NCI-H128 (cell line): ENCODE data around the gene COL28A1.
"Not testable (repeated sequence)": the region's sequence is repeated elsewhere in the genome, so short reads cannot be mapped to it uniquely, and the experiment has no call there.

ENCODE experiments used
- DNase-seq: peaks from one replicate; lab custom pipeline; 2025; ENCODE audit not compliant: unreplicated experiment; lab: John Stamatoyannopoulos, UW

Gene COL28A1

DNA sequence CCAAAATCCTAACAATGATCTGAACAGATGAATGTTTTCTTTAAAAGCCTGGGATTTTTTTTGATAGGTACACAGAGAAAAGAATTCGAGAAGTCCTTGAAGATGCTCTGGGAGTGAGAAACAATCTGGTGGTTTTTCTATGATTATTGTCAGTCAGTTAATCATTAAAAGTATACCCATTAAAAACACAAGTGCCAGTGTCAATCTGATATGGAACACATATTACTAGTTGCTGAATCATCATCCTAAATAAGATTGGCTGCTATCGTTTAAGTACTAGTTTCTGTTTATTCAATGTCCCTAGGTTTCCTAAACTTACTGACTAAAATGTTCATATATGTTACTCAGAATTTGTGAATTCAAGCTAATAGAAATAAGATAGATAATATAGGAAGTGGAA, 16.1 kb downstream of the COL28A1 start:
- DNase-seq, result no peak

DNA sequence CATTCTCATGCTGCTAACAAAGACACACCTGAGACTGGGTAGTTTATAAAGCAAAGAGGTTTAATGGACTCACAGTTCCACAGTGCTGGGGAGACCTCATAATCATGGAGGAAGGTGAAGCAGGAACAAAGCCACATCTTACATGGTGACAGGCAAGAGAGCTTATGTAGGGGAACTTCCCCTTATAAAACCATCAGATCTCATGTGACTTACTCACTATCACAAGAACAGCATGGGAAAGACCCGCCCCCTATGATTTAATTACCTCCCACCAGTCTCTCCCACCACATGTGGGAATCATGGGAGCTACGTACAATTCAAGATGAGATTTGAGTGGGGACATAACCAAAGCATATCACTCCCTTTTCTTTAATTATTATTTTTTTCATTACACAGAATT, 16.6 kb downstream of the COL28A1 start:
- no peak for DNase-seq

DNA sequence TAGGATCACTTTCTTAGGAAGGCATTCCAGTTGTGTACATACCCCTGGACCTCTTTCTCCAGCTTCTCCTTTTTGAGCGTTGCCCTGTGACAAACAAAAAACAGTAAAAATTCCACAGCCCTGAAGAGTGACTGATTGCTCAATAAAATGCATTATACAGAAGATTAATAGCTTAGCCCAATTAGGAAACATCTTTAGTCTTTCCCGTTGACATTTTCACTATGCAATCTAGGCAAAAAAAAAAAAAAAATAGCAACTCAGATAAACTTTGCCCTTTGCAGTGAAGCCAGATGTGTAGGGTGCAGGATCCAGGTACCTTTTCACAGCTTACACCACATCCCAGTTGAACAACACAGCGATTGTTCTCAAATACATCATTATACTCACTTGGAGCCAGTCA, 17.9 kb downstream of the COL28A1 start:
- no peak for DNase-seq

DNA sequence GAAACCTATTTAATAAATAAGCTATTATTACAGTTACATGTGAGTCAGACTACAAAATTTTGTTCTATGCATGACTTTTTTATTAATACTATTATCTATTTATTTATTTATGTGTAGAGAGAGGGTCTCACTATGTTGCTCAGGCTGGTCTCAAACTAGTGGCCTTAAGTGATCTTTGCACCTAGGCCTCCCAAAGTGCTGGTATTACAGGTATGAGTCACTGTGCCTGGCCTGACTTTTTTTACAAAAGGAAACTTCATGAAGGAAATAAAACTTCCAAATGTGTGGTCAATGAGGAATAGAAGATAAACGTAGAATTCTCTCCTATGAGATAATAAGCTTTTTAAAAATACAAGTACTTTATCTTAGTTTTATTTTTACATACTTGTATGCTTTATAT, 19.0 kb downstream of the COL28A1 start:
- DNase-seq, result no peak

DNA sequence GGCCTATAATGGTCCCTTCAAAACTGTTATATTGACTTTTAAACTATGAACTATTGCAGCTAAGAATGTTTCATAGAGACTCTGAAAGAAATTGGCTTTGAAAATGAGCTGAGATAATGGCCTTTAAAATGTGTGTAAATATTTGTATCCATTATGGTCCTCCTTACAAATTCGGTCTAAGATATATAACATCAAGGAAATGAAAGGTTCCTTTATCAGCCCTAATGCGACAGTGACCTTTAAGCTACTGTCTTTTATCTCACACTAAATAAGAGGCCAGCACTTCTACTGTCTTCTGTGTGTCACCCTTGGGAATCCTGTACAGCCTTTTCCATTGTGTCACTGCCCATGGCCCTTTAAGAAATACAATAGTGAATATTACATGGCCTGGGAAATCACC, 19.5 kb downstream of the COL28A1 start:
- no peak for DNase-seq

DNA sequence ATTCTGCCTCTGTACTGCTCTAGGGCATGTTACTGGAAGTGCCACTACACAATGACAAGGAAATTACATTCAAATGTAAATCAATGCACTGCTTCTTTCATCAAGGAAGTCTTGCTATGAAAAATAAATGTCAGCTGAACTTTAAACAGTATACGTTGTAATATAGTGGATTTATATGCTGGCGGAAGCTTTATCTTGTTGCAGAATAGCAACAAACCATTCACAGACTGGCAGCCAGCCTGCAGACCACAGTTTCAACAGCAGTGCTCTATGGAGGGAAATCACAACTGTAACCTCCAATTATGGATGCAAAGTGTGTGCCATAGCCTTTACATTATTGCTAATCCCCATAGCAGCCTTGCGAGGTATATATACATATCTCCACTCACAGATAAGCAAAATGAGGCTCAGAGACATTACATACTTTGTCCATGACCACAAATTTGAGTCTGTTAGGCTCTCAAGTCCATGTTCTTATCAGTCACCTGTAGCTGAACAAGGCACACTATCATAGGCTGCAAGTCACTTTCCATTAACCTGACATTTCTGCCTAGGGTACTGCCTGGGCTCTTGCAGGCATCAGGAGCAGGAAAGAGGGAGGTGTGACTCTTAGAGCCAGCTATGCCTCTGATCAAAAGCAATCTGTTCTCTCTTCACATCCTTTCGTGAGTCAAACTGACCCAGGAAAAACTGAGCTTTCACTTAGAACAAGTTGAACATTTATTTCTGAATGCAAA, 22.6 kb downstream of the COL28A1 start:
- DNase-seq, result no peak

DNA sequence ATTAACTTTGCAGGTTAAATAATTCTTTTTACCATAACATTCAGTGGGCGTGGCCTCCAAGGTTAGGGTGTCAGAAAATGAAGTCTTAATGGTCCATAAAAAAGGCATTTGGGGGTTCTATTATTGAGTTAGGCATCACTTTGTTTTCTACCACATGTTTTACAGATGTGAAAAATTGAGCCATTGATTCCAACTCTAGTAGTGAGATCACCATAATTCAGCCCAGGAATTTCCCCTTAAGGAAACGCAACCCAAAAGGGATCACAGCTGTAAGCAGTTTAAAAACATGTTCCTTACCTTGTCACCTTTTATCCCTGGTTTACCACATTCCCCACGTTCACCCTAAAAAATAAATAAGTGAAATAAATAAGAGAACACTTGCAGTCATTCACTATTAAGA, 24.9 kb downstream of the COL28A1 start:
- no peak for DNase-seq

DNA sequence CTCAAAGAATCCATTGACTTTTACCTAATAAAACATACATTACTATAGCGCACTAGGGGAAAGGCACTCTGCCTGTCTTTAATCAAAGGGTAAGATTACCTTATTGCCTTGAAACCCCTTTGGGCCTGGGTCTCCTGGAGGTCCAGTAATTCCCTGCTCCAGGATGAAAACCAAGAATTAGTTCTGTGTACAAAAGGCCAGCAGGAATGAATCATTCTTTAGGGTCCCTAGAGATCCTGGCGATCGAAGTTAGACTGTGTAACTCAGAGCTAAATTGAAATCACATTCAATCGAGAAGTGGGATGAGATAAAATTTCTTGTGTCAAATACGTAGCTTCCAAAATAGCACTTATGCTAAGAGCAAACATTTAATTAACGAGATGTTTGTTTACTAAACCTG, 29.8 kb downstream of the COL28A1 start:
- DNase-seq, result peak; percentile 39

DNA sequence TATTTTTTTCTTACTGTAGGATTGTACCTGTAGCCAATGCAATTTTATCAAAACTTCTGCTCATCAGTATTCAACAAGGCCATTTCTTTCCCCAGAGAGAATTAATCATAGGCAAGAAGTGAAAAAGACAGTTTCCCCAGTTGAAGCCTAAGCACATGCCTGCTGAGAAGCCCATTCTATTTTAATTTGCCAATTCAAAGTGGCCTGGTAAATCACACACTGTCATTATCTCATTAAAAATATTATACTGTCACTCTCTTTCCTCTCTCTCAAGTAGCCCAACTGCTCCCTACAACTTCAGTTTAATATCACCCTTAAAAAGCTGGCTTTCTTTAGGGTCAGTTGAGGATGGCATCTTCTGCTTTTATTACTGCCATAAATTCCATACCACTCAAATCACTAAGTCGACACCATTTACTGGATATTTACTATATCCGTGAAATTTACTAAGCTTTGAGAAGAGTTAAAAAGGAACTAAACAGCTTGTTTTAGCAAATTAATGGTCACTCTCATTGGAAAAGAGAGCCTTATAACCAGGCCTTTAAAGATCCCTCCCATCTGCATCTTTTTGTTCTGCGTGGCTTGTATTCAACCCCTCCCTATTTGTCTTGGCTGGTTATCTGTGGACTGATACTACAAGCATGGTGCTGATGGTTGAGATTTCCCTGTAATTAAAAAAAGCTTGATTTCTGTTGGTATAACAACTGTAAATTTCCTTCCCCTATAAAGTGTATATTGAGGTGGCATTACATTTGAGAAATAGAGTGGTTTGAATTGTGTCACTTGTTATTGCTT, 30.6 kb downstream of the COL28A1 start:
- peak; percentile 28 for DNase-seq

DNA sequence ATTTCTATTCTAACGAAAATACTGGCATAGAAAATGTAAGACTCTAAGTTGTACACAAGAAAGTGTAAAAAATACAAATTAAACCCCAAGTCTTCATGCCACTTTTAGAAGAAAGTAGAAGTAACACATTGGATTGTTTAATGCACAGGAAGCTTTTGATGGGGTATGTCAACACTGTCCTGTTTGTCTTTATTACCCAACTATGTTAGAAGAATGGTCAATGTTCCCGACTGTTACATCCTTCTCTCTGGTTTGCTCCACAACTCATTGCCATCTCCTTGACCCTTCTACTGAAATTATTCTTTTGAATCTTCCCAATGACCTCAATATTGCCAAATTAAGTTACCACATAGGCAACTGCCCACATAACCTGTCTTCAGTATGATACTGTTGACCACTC, 35.8 kb downstream of the COL28A1 start:
- no peak for DNase-seq

DNA sequence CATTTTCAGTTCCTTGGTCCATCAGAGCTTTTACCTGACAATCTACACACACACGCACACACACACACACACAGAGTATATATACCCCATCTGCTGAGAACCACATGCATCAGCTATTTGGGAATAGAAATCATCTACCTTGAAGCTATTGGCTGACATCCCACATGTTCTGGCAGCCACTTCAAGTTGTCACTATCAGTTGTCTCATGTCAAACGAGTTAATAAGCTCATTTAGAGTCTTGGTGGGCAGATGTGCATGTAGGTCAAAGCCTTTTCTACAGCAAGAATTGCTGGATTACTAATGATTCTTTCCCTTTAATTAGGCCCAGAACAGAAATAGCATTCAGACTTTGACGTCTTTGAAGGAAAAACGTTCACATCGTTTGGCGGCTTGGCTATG, 36.8 kb downstream of the COL28A1 start:
- no peak for DNase-seq

DNA sequence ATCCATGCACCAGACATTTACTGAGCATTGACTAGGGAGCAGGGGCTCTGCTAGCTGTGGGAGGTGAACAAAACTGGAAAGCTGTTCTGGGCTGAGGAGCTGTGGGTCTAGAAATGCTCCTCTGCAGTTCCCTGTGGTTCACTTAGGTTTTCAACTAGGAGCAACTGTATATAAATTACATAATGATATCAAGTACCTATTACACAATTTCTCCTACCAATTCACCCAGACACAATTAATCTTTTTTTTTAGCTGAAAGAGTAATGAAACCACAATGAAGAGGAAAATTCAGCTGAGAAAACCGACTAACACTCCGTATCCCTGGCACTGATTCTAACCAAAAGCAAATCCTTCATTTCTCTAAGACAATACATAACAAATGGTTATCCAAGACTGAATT, 39.4 kb downstream of the COL28A1 start:
- DNase-seq, result no peak

DNA sequence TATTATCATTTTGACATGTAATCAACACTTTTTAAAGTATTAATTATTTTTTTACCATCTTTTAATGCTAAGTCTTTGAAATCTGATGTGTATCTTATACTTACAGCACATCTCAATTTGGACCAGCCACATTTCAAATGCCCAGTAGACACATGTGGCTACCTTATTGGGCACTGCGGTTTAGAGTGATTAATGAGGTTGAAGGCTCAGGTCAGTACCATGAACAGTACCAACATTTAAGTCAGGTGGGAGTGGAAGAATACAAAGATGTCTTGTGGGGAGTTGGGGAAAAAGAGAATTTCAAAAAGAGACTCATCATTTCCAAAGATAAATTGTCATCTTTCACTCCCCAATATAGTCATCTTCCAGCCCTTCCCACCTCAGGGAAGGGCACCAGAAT, 40.5 kb downstream of the COL28A1 start:
- DNase-seq, result no peak

DNA sequence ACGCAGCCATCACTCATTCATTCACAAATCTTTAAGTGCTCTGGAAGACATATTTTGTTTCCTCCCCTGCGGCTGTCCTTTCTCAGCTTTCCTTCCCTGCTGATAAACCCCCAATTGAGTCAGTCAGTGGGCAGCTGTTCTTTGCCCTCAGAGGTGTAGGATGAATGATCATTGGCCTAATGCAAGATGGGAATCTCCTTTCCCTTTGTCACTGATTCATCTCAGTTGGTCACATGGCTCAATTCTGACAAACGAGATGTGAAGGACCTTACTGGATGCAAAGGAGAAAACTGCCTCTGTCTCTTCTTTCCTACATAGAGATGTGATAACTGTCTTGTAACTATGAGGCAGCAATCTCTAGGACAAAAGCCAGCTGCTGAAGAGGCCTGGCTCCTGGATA, 44.6 kb downstream of the COL28A1 start:
- DNase-seq, result no peak

DNA sequence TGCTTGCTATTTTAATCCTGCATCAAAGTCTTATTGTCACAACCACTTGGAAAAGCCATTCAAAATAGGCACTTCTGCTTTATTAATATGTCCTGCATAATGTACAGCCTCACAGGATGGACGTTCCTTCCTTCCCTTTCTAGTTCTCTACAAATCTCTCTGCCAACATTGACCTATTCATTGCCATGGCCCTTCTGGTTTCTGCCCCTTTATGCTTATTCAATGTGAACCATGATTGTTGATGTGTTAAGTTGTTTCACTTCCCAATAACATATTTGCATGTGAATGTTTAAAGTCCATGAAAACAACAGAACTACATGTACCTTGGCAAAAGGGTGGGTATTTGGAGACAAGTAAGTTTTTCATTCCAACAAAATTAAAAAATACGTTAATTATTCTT, 45.7 kb downstream of the COL28A1 start:
- no peak for DNase-seq

DNA sequence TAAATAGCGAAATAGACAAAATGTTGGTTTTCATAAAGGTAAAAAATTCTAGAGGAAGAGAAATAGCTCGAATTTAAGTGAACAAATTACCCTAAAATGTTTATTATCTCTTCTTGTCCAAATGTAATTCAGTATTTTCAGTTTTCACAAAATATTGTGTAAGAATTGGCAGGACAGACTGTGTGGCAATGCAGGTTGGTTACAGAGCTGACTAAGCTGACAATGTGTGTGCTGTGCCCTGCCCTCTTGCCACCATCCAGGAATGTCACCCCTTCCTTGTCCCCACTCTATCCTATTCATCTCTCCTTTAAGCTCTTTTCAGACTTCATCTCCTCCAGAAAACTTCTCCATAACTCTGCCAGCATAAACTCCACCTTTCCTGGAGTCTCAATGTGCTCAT, 46.1 kb downstream of the COL28A1 start:
- DNase-seq, result no peak

DNA sequence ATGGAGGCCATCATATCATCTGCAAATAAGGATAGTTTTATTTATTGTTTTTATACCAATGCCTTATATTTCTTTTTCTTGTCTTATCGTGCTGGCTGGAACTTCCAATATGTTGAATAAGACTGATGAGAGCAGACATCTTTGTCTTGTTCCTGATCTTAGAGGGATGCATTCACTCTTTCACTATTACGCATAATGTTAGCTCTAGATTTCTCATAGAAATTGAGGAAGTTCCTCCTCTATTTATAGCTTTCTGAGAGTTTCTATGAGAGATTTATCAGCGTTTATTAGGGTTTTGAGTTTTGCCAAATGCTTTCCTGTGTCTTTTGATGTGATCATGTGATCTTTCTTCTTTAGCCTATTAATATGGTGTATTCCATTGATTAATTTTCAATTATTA, 49.3 kb downstream of the COL28A1 start:
- DNase-seq, result no peak

DNA sequence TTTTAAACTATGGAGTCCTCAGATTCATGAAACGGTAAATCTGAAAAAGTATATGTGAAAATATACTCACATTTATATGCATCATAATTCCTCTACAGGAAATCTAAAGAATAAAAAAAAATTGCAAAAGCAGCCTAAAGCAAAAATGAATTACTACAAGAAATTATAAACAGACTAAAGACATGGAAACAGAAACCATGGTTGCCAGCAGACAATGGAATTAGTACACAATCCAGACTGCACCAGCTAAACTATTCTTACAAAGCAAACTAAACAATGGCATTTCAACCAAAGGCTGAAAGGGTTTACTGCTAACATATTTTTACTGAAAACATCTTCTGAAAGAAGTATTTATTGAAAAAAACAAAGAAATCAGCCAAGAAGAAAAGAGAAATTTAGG, 51.6 kb downstream of the COL28A1 start:
- no peak for DNase-seq

DNA sequence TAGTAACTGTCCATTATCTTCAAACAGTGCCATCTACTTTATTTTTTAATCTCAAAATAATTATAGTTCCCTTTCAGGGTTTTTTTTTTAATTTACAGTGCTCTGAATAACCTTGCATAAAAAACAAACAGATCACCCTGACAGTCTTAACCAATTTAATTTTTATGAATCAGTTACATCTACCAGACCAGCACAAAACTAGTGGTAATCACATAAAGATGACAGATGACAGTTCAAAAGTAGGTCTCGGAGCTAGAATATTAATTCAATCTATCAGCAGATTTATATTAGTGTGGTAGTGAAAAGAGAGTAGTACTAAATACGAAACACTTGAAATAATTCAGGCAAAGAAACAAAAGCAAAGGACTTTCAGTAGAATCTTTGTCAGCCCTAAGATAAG, 53.9 kb downstream of the COL28A1 start:
- no peak for DNase-seq

DNA sequence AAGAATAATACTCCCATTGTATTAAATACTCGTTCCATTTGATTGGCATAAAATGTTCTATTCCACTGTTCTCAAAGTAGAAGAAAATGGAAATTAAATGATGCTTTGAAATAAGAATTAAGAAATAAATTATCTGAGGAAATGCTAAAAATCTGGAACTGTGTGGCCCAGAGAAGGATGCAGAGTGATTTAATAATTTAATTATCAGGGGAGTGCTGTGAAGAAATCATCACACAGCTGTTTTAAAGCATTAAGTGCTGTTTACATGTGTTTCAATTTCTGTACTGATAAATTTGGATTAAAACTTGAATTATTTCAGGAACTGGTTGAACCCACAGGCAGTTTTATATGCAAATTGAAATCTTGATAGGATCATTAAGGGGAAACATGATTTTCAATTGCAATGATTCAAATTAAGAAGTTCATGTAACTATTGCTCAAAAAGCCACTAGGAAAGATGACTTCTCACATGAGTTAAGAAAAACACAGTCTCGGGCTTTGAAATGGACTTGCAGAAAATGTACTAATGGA, 56.3 kb downstream of the COL28A1 start:
- DNase-seq, result no peak

DNA sequence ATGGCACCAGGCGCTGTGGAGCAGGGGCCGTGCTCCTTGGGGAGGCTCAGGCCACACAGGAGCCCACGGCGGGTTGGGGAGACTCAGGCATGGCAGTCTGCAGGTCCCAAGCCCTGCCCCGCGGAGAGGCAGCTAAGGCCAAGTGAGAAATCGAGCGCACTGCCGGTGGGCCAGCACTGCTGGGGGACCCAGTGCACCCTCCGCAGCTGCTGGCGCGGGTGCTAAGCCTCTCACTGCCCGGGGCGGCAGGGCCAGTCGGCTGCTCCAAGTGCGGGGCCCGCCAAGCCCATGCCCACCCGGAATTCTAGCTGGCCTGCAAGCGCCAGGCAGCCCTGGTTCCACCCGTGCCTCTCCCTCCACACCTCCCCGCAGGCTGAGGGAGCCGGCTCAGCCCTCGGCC, 57.1 kb downstream of the COL28A1 start:
- DNase-seq, result no peak

DNA sequence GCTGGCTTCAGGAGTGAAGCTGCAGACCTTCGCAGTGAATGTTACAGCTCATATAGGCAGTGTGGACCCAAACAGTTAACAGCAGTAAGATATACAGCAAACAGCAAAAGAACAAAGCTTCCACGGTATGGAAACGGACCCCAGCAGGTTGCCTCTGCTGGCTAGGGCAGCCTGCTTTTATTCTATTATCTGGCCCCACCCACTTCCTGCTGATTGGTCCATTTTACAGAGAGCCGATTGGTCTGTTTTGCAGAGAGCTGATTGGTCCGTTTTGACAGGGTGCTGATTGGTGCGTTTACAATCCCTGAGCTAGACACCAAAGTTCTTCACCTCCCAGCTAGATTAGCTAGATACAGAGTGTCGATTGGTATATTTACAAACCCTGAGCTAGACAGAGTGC, 58.0 kb downstream of the COL28A1 start:
- not testable (repeated sequence) for DNase-seq
